Endothelial cell of umbilical vein (primary cell): ENCODE data around the gene MEN1.

Experiments used
- CTCF ChIP-seq, 2 donors: IDR thresholded peaks; 1 replicate in 1 of 2; 2 replicates in 1 of 2; pipeline ENCODE4 v1.5.1; 2011; ENCODE audit warnings: low read length in 2 of 2, mild to moderate bottlenecking in 2 of 2, moderate library complexity in 2 of 2, control low read depth in 1 of 2, inconsistent platforms in 1 of 2, low read depth in 1 of 2; ENCODE audit not compliant: insufficient read depth in 1 of 2; ENCODE audit errors: extremely low read depth in 1 of 2
- JUN ChIP-seq: IDR thresholded peaks from 2 replicates; pipeline ENCODE4 v1.6.1; 2011; ENCODE audit warnings: borderline replicate concordance, low read depth; ENCODE audit not compliant: insufficient read length, insufficient read depth
- POLR2A ChIP-seq: IDR thresholded peaks from 2 replicates; pipeline ENCODE4 v1.6.1; 2012; ENCODE audit warnings: low read depth, mild to moderate bottlenecking, control low read depth, low read length

GRCh38 chr11:64766881-64767280 lies 43.5 kb downstream of the MEN1 start:
- no peak for TF ChIP-seq CTCF (IDR thresholded peaks at IDR 0.05; ENCODE audit: extremely low read depth in 1 of 2, insufficient read depth in 1 of 2, low read depth in 1 of 2, low read length in 2 of 2)
- no peak for TF ChIP-seq POLR2A
- TF ChIP-seq JUN = no peak
